ENCODE results near the gene KANK2.

KANK2 gene

DNA sequence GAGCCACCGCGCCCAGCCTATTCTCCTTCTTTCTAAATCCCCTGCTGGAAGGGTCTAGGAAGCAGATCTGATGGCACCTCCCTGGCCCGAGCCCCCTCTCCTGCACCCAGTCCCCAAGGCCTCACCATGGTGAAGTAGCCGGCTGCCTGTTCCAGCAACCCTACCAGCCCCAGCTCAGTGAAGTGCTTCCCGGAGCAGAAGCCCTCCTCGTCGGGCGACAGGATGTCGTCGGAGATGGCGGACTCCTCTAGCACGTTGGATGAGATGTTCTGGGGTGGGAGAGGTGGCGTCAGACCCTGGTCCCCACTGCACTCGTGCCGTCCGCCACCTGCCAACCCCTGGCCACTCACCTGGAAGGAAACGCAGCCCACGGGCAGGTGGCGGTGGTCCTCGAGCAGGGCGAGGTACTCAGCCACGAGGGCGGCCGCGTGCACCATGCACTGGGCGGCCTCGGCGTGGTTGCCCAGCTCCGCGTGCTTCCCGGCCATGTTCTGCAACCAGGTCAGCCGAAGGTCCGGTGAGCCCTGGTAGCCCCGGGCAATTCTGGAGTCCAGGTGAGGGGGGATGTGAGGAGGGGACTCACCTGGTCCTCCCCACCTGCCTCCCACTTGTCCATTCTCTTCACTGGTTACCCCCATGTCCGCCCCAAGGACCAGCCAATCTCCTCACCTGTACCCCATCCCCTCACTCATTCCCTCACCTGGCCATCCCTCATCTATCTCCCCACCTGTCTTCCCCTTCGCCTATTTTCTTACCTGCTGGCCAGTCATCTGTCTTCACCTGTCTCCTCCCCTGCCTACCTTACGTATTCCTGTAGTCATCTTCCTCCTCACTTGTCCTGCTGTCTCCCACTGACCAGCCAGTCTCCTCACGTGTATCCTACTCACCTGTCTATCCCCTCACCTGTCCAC, 11.5 kb upstream of the KANK2 start:
- TF ChIP-seq GATA3 (IDR thresholded peaks at IDR 0.05; ENCODE audit: low read depth, low read length), result no peak
- no peak for TF ChIP-seq GATA2 (IDR thresholded peaks at IDR 0.05; ENCODE audit: low read depth, low read length)

DNA sequence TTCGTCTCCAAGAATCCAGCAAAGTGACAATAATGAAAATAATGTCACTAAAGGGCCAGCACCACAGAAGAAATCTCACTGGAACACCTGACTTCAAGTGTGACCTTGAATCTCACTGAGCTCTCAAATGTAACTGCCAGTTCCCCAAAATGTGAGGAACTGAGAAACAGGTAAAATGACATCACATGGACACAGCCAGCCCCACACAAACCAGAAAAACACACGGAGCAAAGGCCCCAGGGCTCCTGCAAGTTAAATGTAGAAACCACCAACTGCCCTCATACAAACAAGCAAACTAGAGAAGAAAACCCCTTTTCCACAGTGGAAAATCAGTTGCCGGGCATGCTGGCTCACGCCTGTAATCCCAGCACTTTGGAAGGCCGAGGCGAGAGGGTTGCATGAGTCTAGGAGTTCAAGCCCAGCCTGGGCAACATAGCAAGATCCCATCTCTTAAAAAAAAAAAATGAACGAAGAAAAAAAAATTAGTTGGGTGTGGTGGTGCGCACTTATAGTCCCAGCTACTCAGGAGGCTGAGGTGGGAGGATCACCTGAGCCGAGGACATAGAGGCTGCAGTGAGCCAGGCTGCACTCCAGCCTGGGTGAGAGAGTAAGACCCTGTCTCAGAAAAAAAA, 8.7 kb upstream of the KANK2 start:
- TF ChIP-seq GATA3 (IDR thresholded peaks at IDR 0.05; ENCODE audit: low read depth, low read length) (no peak), GATA2 (IDR thresholded peaks at IDR 0.05; ENCODE audit: low read depth, low read length) (no peak)

DNA sequence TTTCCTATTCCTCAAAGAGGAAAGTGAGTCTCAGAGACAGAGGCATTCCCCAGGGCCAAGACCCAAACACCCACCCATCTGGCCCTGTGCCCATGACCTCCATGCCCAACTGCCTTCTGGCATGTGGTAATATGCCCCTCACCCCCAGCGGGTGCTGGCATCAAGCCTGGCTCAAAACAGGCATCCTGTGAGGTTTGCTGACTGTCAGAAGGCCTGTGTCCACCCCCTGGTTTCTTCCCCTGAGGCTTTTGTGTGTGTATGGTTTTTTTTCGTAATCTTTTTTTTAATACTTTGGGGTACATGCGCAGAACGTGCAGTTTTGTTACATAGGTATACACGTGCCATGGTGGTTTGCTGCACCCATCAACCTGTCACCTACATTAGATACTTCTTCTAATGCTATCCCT, 7.6 kb upstream of the KANK2 start:
- TF ChIP-seq GATA3 (IDR thresholded peaks at IDR 0.05; ENCODE audit: low read depth, low read length), result no peak
- TF ChIP-seq GATA2 (IDR thresholded peaks at IDR 0.05; ENCODE audit: low read depth, low read length), result no peak

DNA sequence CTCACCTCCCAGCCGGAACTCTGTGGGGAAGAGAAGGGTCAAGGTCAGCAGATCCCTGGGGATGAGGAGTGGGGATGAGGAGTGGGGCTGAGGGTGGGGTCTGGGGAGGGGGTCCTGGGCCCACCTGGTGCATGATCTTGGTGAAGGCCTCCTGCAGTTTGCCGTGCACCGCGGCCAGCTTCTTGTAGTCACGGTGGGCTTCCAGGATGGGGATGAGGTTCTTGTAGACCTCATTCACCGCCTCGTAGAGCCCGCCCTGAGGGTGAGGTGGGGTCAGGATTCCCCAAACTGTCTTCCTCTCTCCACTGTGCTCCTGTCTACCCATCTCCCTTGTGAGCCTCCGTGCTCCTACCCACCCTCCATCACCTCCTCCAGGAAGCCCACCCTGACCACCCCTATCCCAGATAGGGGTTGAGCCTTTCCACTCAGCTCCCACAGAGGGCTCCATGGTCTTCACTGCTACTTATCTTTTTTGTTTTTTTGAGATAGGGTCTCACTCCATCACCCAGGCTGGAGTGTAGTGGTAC, 6.8 kb upstream of the KANK2 start:
- TF ChIP-seq GATA2 (IDR thresholded peaks at IDR 0.05; ENCODE audit: low read depth, low read length), result no peak
- no peak for TF ChIP-seq GATA3 (IDR thresholded peaks at IDR 0.05; ENCODE audit: low read depth, low read length)

DNA sequence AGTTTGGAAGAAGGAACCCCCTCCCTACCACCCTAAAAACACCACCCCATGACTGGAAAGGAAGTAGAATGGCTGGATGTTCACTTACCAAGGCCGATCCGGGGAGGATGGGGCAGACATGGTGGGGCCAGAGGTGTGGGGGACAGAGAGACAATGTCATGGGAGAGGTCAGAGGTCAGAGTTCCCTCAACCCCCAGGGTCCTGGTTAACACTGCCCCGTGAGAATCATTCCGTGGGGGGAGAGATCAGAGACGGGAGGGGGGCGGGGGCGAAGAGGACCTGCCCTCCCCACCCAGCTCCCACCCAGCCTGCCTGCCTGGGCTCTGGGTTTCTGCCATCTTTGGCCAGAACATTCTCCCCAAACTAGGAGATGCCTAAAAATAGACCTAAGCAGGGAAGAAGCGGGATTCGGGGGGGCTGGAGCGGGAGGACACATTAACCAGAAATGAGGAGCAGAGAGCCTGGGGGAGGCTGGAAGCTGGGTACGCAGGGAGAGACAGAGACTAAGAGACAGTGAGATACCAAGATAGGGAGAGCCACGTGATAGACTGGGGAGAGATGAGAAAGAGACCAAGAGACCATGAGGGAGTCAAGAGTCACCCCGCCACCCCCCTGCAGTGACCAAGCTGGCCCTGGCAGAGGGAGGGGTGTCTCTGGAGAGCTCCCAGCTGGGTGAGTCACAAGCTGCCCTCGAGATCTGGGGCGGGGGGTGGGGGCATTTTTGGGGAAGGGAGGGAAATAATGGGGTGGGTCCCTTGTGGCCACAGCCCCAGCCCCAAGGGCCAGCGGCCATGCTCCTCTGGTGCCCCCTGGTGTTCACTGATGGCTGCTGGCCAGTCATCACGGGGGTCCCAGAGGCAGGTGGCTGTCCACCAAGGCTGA, 6.1 kb upstream of the KANK2 start:
- TF ChIP-seq GATA3 (IDR thresholded peaks at IDR 0.05; ENCODE audit: low read depth, low read length), result no peak
- no peak for TF ChIP-seq GATA2 (IDR thresholded peaks at IDR 0.05; ENCODE audit: low read depth, low read length)

DNA sequence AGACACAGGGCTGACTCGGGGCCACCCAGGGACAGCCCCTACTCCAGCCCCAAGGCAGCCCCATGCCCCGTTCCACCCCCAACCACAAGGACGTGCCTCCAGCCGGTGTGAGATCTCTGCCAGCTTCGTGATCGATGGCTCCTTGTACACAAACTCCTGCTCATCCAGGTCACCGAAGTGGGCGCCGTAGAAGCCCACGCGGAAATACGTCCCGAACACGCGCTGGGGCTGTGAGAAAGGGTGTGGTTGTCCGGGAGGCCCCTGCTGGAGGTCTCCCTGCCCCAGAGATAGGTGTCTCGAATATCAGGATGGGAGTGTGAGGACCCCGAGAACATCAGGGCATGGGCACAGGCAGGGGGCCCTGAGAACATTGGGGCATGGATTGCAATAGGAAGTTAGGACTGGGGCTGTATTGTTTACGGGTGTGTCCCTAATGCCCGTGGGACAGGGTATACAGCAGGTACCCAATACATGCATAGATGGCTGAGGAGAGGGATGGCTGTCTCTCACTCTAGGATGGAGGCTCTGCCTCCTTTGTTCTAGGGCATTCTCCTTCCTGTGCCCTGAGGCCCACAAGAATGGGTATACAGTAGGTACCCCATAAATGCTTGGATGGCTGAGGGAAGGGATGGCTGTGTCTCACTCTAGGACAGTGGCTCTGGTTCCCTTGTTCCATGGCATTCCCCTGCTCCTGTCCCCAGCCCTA, 5.3 kb upstream of the KANK2 start:
- TF ChIP-seq GATA2 (IDR thresholded peaks at IDR 0.05; ENCODE audit: low read depth, low read length), result no peak
- TF ChIP-seq GATA3 (IDR thresholded peaks at IDR 0.05; ENCODE audit: low read depth, low read length), result no peak

DNA sequence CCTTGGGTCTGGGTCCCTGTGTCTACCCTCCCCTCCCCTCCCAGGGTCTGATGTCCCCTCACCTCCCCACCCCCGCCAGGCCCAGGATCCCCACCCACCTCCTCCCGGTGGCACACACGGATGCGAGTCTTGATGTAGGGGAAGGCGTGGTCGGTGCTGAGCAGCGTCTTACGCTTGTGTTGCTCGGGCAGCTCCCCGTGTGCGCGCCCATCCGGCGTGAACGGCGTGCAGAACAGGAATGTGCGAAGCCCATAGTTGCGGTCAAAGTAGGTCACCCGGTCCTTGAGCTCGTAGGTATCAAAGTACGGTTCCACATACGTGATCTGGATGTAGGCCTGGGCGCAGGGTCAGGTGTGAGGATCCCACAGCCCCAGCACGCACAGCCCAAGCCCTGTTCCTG, 4.4 kb upstream of the KANK2 start:
- TF ChIP-seq GATA3 (IDR thresholded peaks at IDR 0.05; ENCODE audit: low read depth, low read length), result no peak

DNA sequence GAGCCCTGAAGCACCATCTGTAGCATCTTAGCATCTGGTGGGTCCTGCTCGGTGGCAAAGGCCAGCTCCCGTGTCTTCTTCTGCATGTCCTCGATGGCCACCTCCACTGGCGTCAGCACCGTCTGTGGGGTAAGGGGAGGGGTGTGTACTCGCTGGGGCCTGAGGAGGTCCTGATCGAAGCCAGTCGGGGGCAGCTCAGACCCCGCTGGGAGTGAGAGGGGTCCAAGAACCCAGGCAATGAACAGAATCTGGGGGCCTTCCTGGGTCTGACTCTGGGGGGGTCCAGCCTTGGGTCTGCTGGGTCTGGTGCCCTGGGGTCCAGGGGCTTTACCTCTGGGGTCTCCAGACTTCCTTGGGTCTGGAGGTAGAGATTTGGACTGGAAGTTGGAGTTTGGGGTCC, 3.6 kb upstream of the KANK2 start:
- no peak for TF ChIP-seq GATA3 (IDR thresholded peaks at IDR 0.05; ENCODE audit: low read depth, low read length)

DNA sequence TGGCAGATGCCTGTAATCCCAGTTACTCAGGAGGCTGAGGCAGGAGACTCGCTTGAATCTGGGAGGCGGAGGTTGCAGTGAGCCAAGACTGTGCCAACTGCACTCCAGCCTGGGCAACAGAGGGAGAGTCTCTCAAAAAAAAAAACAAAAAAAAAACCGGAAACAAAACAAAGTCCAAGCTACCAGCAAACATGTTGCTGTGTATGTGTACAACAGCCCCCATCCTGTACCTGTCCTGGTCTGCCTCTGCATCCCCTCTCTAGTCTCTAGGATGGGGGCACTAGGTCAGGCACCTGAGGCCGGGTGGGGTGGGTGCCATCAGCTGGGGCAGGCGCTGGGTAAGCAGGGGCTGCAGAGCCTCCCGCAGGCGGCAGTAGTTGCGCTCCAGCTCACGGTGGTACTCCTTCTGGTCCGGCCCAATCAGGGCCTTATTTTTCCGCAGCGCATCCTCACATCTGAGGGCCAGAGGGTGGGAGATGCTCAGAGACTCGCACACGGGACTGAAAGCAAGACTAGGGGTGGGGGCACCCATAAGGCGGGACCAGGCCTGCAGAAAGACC, 2.8 kb upstream of the KANK2 start:
- TF ChIP-seq GATA3 (IDR thresholded peaks at IDR 0.05; ENCODE audit: low read depth, low read length) (no peak), GATA2 (IDR thresholded peaks at IDR 0.05; ENCODE audit: low read depth, low read length) (no peak)

DNA sequence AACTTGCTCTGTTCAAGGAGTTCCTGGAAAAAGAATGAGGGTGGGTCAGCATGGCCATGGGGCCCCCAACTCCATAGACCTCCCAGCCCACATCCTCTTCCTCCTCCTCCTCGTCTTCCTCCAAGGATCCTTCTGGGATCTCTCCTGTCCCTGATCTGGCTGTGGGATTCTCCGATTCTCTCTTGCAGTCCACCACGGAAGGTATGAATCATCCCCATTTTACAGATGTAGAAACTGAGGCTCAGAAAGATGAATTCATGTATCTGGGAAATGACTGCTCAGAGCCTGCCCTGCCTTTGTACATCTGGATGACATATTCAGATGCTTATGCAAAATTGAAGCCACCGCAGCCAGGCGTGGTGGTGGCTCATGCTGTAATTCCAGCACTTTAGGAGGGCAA, 2.2 kb upstream of the KANK2 start:
- TF ChIP-seq GATA2 (IDR thresholded peaks at IDR 0.05; ENCODE audit: low read depth, low read length), result no peak

DNA sequence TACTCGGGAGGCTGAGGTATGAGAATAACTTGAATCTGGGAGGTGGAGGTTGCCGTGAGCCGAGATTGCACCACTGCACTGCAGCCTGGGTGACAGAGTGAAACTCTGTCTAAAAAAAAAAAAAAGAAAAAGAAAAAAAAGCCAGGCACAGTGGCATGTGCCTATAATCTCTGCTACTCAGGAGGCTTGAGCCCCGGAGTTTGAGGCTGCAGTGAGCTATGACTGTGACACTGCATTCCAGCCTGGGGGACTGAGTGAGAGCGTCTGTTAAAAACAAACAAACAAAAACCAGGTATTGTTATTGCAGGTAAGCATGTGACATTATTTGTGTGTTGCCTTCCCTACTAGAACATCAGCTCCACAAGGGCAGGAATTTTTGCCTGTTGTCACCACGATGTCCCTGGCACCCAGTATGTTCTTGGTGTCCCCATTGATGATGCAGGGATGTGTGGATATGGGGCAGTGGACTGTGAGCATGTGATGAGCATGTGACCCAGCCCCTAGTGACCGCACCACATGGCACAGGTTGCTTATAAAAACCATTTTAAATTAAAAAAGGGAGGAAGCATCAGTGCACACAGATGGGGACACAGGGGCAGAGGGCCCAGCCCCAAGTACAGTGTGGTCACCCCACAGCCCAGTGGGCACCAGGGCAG, 1.6 kb upstream of the KANK2 start:
- no peak for TF ChIP-seq GATA2 (IDR thresholded peaks at IDR 0.05; ENCODE audit: low read depth, low read length)
- TF ChIP-seq GATA3 (IDR thresholded peaks at IDR 0.05; ENCODE audit: low read depth, low read length), result no peak

DNA sequence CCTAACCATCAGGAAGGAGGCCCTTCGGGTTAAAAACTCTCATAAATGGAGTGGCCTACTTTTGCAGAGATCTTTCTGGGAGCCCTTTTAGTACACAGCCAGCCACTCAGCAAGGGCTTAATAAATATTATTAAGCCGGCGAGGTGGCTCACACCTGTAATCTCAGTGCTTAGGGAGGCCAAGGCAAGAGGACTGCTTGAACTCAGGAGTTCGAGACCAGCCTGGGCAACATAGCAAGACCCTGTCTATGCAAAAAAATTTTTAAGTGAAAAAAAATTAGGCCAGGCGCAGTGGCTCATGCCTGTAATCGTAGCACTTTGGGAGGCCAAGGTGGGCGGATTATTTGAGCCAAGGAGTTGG, 810 bp upstream of the KANK2 start:
- TF ChIP-seq GATA2 (IDR thresholded peaks at IDR 0.05; ENCODE audit: low read depth, low read length), result no peak
- TF ChIP-seq GATA3 (IDR thresholded peaks at IDR 0.05; ENCODE audit: low read depth, low read length), result no peak

All from SH-SY5Y (cell line).